MM.1S (cell line): ENCODE data around the gene TMTC2.

ENCODE experiments used
- DNase-seq: peaks from one replicate; pipeline ENCODE4 v3.0.0-alpha.2; 2015
- H2AFZ ChIP-seq: fragments of 300-600 bp; sonication (generic); 2 replicates; pipeline ENCODE4 v1.6.0; 2016; ENCODE audit warnings: antibody characterized with exemption, low read length
- H3F3A ChIP-seq: fragments of 300-600 bp; sonication (generic); 2 replicates; pipeline ENCODE4 v1.6.1; 2016; ENCODE audit warnings: mild to moderate bottlenecking, antibody characterized with exemption, low read length, moderate library complexity, mixed read lengths; ENCODE audit not compliant: insufficient read depth
- H3K27ac ChIP-seq: fragments of 300-600 bp; sonication (generic); 2 replicates; pipeline ENCODE4 v1.5.1; 2016; ENCODE audit warnings: mild to moderate bottlenecking, low read length
- H3K27me3 ChIP-seq: fragments of 300-600 bp; sonication (generic); replicated peaks from 2 replicates; pipeline ENCODE4 v1.6.0; 2016; ENCODE audit warnings: low read length; ENCODE audit not compliant: insufficient read depth
- H3K36me3 ChIP-seq: fragments of 300-600 bp; sonication (generic); replicated peaks from 2 replicates; pipeline ENCODE4 v1.6.1; 2016; ENCODE audit warnings: mild to moderate bottlenecking, low read length, mixed read lengths; ENCODE audit not compliant: insufficient read depth
- H3K4me1 ChIP-seq: fragments of 300-600 bp; sonication (generic); 2 replicates; pipeline ENCODE4 v1.6.1; 2016; ENCODE audit warnings: low read length, mixed read lengths
- H3K4me2 ChIP-seq: fragments of 300-600 bp; sonication (generic); 2 replicates; pipeline ENCODE4 v1.6.0; 2016; ENCODE audit warnings: low read depth, low read length
- H3K4me3 ChIP-seq: fragments of 300-600 bp; sonication (generic); 2 replicates; pipeline ENCODE4 v1.5.1; 2016; ENCODE audit warnings: low read length, mixed read lengths
- H3K79me2 ChIP-seq: fragments of 300-600 bp; sonication (generic); 2 replicates; pipeline ENCODE4 v1.6.1; 2016; ENCODE audit warnings: mixed run types, low read length, mixed read lengths
- H3K9ac ChIP-seq: fragments of 300-600 bp; sonication (generic); 2 replicates; pipeline ENCODE4 v1.6.1; 2016; ENCODE audit warnings: low read length, mixed read lengths
- H3K9me2 ChIP-seq: fragments of 300-600 bp; sonication (generic); replicated peaks from 2 replicates; pipeline ENCODE4 v1.6.1; 2016; ENCODE audit warnings: mild to moderate bottlenecking, low read length, mixed read lengths; ENCODE audit not compliant: insufficient read depth
- H3K9me3 ChIP-seq: fragments of 300-600 bp; sonication (generic); replicated peaks from 2 replicates; pipeline ENCODE4 v1.6.1; 2016; ENCODE audit warnings: mild to moderate bottlenecking, low read length, mixed read lengths; ENCODE audit not compliant: insufficient read depth
- H4K20me1 ChIP-seq: fragments of 300-600 bp; sonication (generic); 2 replicates; pipeline ENCODE4 v1.6.1; 2016; ENCODE audit warnings: mild to moderate bottlenecking, low read length, moderate library complexity, mixed read lengths; ENCODE audit not compliant: insufficient read depth
- CTCF ChIP-seq: fragments of 300-600 bp; sonication (generic); IDR thresholded peaks from 2 replicates; pipeline ENCODE4 v1.5.1; 2016; ENCODE audit warnings: antibody characterized with exemption, low read length, mixed read lengths
- EZH2 ChIP-seq: fragments of 300-600 bp; sonication (generic); optimal IDR thresholded peaks from 2 replicates; pipeline ENCODE3; 2017; ENCODE audit warnings: low read depth, mild to moderate bottlenecking, antibody characterized with exemption, low read length, mixed read lengths
- EZH2phosphoT487 ChIP-seq: fragments of 300-600 bp; sonication (generic); IDR thresholded peaks from 2 replicates; pipeline ENCODE4 v1.6.1; 2018; ENCODE audit warnings: antibody characterized with exemption, low read length

The TMTC2 gene

GRCh38 chr12:82883394-82884355 lies 197.0 kb downstream of the TMTC2 start:
- Histone ChIP-seq H3K36me3 (no peaks in the 10 kb centered on the region), H3K4me2 (no peak overlapping the region), H3K9ac (no peak overlapping the region), H3K9me3 (no peaks in the 10 kb centered on the region), H3K4me3 (no peak overlapping the region), H4K20me1 (no peaks in the 10 kb centered on the region), H3K4me1 (no peaks in the 10 kb centered on the region), H2AFZ (no peak overlapping the region), H3K27ac (no peak overlapping the region), H3F3A (no peaks in the 10 kb centered on the region), H3K9me2 (no peaks in the 10 kb centered on the region), H3K79me2 (no peaks in the 10 kb centered on the region), H3K27me3 (no peaks in the 10 kb centered on the region)
- no peak for DNase-seq
- TF ChIP-seq EZH2phosphoT487: no peak
- no peak for TF ChIP-seq CTCF
- TF ChIP-seq EZH2: no peak

GRCh38 chr12:82886671-82887340 lies 200.1 kb downstream of the TMTC2 start:
- Histone ChIP-seq H3K36me3 (no peaks in the 10 kb centered on the region), H3K9ac (no peak overlapping the region), H3K79me2 (no peaks in the 10 kb centered on the region), H2AFZ (no peak overlapping the region), H3K9me2 (no peaks in the 10 kb centered on the region), H4K20me1 (no peaks in the 10 kb centered on the region), H3F3A (no peaks in the 10 kb centered on the region), H3K27me3 (no peaks in the 10 kb centered on the region), H3K4me2 (no peak overlapping the region), H3K27ac (no peak overlapping the region), H3K9me3 (no peaks in the 10 kb centered on the region), H3K4me3 (no peak overlapping the region), H3K4me1 (no peaks in the 10 kb centered on the region)
- TF ChIP-seq EZH2phosphoT487 (no peak), CTCF (no peak), EZH2 (no peak)
- DNase-seq: no peak

- H2AFZ ChIP-seq: no peak overlapping the region
- no peak overlapping the region for H3K27ac ChIP-seq
- no peak overlapping the region for H3K9ac ChIP-seq
- H3K4me2 ChIP-seq: no peak overlapping the region
- no peaks in the 10 kb centered on the region for H3K79me2 ChIP-seq
- no peaks in the 10 kb centered on the region for H3K9me2 ChIP-seq
- no peaks in the 10 kb centered on the region for H3K4me1 ChIP-seq
- H3K27me3 ChIP-seq: no peaks in the 10 kb centered on the region
- no peaks in the 10 kb centered on the region for H3F3A ChIP-seq
- H3K9me3 ChIP-seq: no peaks in the 10 kb centered on the region
- DNase-seq: no peak
- no peaks in the 10 kb centered on the region for H4K20me1 ChIP-seq
- TF ChIP-seq CTCF (no peak), EZH2phosphoT487 (no peak), EZH2 (no peak)
- no peak overlapping the region for H3K4me3 ChIP-seq
- H3K36me3 ChIP-seq: no peaks in the 10 kb centered on the region
Observed at GRCh38 chr12:82893896-82894295, 207.2 kb downstream of the TMTC2 start.
